GM23338 (cell line): ENCODE results near the gene UNK. TPM values are rescaled to one million over a fixed set of nuclear protein-coding genes. Genes with fewer than 3 reads are reported as not detected.

Source experiments
- ATAC-seq: fragments of 200-7000 bp; cut with Tn5 transposase; 3 replicates; pipeline ENCODE4 v1.9.1; 2020
- DNase-seq: peaks from one replicate; pipeline ENCODE4 v3.0.0-alpha.2; 2015; ENCODE audit warnings: low spot score
- H2AFZ ChIP-seq: fragments of 200-600 bp; sonication (generic); 2 replicates; pipeline ENCODE4 v1.8.0; 2016; ENCODE audit warnings: antibody characterized with exemption, mild to moderate bottlenecking, moderate library complexity
- H3F3A ChIP-seq: fragments of 200-600 bp; sonication (generic); replicated peaks from 2 replicates; pipeline ENCODE4 v1.8.0; 2017; ENCODE audit warnings: antibody characterized with exemption, mixed run types, low read depth
- H3K27ac ChIP-seq: fragments of 200-600 bp; sonication (generic); 2 replicates; pipeline ENCODE4 v1.6.1; 2016; ENCODE audit warnings: low read depth
- H3K27me3 ChIP-seq: fragments of 200-600 bp; sonication (generic); 2 replicates; pipeline ENCODE4 v1.8.0; 2016; ENCODE audit warnings: mild to moderate bottlenecking, mixed run types, moderate library complexity; ENCODE audit not compliant: insufficient read depth
- H3K36me3 ChIP-seq: fragments of 200-600 bp; sonication (generic); 2 replicates; pipeline ENCODE4 v1.8.0; 2016; ENCODE audit warnings: mild to moderate bottlenecking; ENCODE audit not compliant: insufficient read depth
- H3K4me1 ChIP-seq: fragments of 200-600 bp; sonication (generic); 2 replicates; pipeline ENCODE4 v1.8.0; 2016; ENCODE audit warnings: mild to moderate bottlenecking, moderate library complexity; ENCODE audit not compliant: insufficient read depth
- H3K4me2 ChIP-seq: fragments of 200-600 bp; sonication (generic); 2 replicates; pipeline ENCODE4 v1.7.1; 2017; ENCODE audit warnings: mixed run types
- H3K4me3 ChIP-seq: fragments of 200-600 bp; sonication (generic); 2 replicates; pipeline ENCODE4 v1.6.1; 2016; ENCODE audit warnings: mixed run types
- H3K79me2 ChIP-seq: fragments of 200-600 bp; sonication (generic); replicated peaks from 2 replicates; pipeline ENCODE4 v1.8.0; 2017; ENCODE audit warnings: mild to moderate bottlenecking; ENCODE audit not compliant: insufficient read depth
- H3K9me2 ChIP-seq: fragments of 200-600 bp; sonication (generic); 2 replicates; pipeline ENCODE4 v1.8.0; 2017; ENCODE audit not compliant: insufficient read depth
- H4K20me1 ChIP-seq: fragments of 200-600 bp; sonication (generic); replicated peaks from 2 replicates; pipeline ENCODE4 v1.8.0; 2017; ENCODE audit warnings: mild to moderate bottlenecking; ENCODE audit not compliant: insufficient read depth
- H3K27ac Mint-ChIP-seq: 2 replicates; pipeline ENCODE4 v1.8.0; 2020; ENCODE audit warnings: inconsistent platforms, mild to moderate bottlenecking, moderate library complexity, mixed read lengths
- H3K27me3 Mint-ChIP-seq: 3 replicates; pipeline ENCODE4 v1.8.0; 2022; ENCODE audit warnings: low read depth, mild to moderate bottlenecking, moderate library complexity, mixed read lengths, inconsistent platforms; ENCODE audit not compliant: insufficient read depth, poor library complexity
- H3K36me3 Mint-ChIP-seq: 3 replicates; pipeline ENCODE4 v1.8.0; 2021; ENCODE audit warnings: low read depth, mild to moderate bottlenecking, inconsistent platforms, moderate library complexity, mixed read lengths
- H3K4me1 Mint-ChIP-seq: 3 replicates; pipeline ENCODE4 v1.8.0; 2020; ENCODE audit warnings: mild to moderate bottlenecking, inconsistent platforms, mixed read lengths
- H3K4me3 Mint-ChIP-seq: 3 replicates; pipeline ENCODE4 v1.8.0; 2021; ENCODE audit warnings: moderate library complexity, mild to moderate bottlenecking, inconsistent platforms, mixed read lengths
- H3K9me3 Mint-ChIP-seq: 3 replicates; pipeline ENCODE4 v1.8.0; 2020; ENCODE audit warnings: moderate library complexity, mild to moderate bottlenecking, inconsistent platforms, mixed read lengths
- EZH2 ChIP-seq: fragments of 200-600 bp; sonication (generic); IDR thresholded peaks from one replicate; pipeline ENCODE4 v1.8.0; 2017; ENCODE audit warnings: antibody characterized with exemption, mild to moderate bottlenecking, low read depth; ENCODE audit not compliant: unreplicated experiment
- EZH2phosphoT487 ChIP-seq: fragments of 200-600 bp; sonication (generic); IDR thresholded peaks from one replicate; pipeline ENCODE4 v1.8.1; 2018; ENCODE audit warnings: antibody characterized with exemption; ENCODE audit not compliant: unreplicated experiment
- JUNB ChIP-seq: IDR thresholded peaks from one replicate; pipeline ENCODE4 v1.6.1; 2016; ENCODE audit warnings: antibody characterized with exemption; ENCODE audit not compliant: unreplicated experiment
- POLR2AphosphoS5 ChIP-seq: IDR thresholded peaks from 2 replicates; pipeline ENCODE4 v1.6.1; 2016; ENCODE audit warnings: antibody characterized with exemption, low read depth
- STAT1 ChIP-seq: IDR thresholded peaks from one replicate; pipeline ENCODE4 v1.6.1; 2016; ENCODE audit warnings: antibody characterized with exemption; ENCODE audit not compliant: unreplicated experiment
- ZNF114 ChIP-seq: fragments of 250-450 bp; sonication (Bioruptor Pico); IDR thresholded peaks from 2 replicates; pipeline ENCODE4 v1.5.0; 2020; ENCODE audit warnings: mild to moderate bottlenecking, moderate library complexity
- polyA plus RNA-seq: library from polyadenylated mRNA; unstranded; fragments of >200 nt; fragmentation: Nextera tagmentation; extraction: Ambion mirVana; gene quantifications from 2 replicates; pipeline ENCODE4 v1.2.1, GENCODE V29; 2016
- total RNA-seq: library from RNA; depleted of rRNA; stranded (reverse); fragments of >200 nt; shearing (Covaris generic); gene quantifications from 2 replicates; pipeline ENCODE4 v1.2.3, GENCODE V29; 2014
- TF ChIP-seq, protein P1 (sequence below): IDR thresholded peaks from one replicate; pipeline ENCODE4 v1.6.1; 2018; ENCODE audit warnings: antibody characterized with exemption; ENCODE audit not compliant: unreplicated experiment
- TF ChIP-seq, protein P2 (sequence below): IDR thresholded peaks from 2 replicates; pipeline ENCODE4 v1.6.1; 2016; ENCODE audit warnings: antibody characterized with exemption
- TF ChIP-seq, protein P3 (sequence below), 2 experiments: fragments of 200-600 bp in 1 of 2; sonication (generic) in 1 of 2; conservative IDR thresholded peaks; 2 replicates each; pipeline versions ENCODE4 v1.5.1 to v1.6.1; 2016 to 2017; ENCODE audit warnings: antibody characterized with exemption in 2 of 2, low read depth in 2 of 2, mild to moderate bottlenecking in 2 of 2, moderate library complexity in 1 of 2

UNK gene
- total and polyA plus RNA-seq, 2 experiments from 2014 or later, result 21.8 to 65.2 TPM

DNA sequence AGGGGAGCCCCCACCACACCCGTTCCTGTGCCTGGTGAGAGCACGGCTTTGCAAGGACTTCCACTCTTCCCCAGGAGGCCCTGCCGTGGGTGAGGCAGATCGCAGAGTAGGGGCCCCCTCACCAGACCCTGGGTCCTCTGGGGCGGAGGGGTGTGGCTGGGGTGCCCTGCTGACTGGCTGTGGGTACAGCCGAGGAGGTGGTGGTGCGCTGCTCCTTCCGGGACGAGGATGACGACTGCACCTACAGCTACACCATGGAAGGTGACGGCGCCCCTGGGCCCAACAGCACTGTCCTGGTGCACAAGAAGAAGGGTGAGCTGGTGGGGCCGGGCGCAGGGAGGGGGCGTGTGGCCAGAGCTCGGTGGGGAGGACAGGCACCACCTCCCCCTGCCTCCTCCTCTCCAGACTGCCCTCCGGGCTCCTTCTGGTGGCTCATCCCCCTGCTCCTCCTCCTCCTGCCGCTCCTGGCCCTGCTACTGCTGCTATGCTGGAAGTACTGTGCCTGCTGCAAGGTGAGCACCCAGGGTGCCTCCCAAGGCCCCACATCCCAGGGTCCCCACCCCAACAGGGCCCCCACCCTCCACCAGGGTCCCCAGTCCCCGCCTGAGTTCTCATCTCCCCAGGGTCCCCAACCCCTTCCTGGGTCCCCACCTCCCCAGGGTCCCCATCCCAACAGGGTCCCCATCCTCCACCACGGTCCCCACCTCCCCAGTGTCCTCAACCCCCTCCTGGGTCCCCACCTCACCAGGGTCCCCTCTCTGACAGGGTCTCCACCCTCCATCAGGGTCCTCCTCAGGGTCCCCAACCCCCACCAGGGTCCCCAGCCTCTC is 47.3 kb upstream of the UNK start:
- Mint-ChIP-seq H3K9me3 (no peaks in the 10 kb centered on the region), H3K27ac (no peak overlapping the region), H3K36me3 (no peaks in the 10 kb centered on the region; the same call in 2 of the 3 replicates), H3K27me3 (peaks cover 4% of the 10 kb centered on the region), H3K4me3 (no peak overlapping the region), H3K4me1 (0 out of 3 replicates have a peak, but pooled peaks cover 6% of the 10 kb centered on the region)
- Histone ChIP-seq H3K9me2 (no peaks in the 10 kb centered on the region), H3K4me2 (no peak overlapping the region), H3K27me3 (no peaks in the 10 kb centered on the region), H3K27ac (no peak overlapping the region), H3F3A (no peaks in the 10 kb centered on the region), H3K36me3 (no peaks in the 10 kb centered on the region), H3K4me1 (no peaks in the 10 kb centered on the region), H3K4me3 (no peak overlapping the region), H3K79me2 (no peaks in the 10 kb centered on the region), H2AFZ (no peak overlapping the region), H4K20me1 (no peaks in the 10 kb centered on the region)
- TF ChIP-seq JUNB (no peak), ZNF114 (CRISPR knock-in tag) (no peak)
- TF ChIP-seq, protein P1, sequence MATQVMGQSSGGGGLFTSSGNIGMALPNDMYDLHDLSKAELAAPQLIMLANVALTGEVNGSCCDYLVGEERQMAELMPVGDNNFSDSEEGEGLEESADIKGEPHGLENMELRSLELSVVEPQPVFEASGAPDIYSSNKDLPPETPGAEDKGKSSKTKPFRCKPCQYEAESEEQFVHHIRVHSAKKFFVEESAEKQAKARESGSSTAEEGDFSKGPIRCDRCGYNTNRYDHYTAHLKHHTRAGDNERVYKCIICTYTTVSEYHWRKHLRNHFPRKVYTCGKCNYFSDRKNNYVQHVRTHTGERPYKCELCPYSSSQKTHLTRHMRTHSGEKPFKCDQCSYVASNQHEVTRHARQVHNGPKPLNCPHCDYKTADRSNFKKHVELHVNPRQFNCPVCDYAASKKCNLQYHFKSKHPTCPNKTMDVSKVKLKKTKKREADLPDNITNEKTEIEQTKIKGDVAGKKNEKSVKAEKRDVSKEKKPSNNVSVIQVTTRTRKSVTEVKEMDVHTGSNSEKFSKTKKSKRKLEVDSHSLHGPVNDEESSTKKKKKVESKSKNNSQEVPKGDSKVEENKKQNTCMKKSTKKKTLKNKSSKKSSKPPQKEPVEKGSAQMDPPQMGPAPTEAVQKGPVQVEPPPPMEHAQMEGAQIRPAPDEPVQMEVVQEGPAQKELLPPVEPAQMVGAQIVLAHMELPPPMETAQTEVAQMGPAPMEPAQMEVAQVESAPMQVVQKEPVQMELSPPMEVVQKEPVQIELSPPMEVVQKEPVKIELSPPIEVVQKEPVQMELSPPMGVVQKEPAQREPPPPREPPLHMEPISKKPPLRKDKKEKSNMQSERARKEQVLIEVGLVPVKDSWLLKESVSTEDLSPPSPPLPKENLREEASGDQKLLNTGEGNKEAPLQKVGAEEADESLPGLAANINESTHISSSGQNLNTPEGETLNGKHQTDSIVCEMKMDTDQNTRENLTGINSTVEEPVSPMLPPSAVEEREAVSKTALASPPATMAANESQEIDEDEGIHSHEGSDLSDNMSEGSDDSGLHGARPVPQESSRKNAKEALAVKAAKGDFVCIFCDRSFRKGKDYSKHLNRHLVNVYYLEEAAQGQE, result no peak
- no peak for ATAC-seq
- no peak for DNase-seq

DNA sequence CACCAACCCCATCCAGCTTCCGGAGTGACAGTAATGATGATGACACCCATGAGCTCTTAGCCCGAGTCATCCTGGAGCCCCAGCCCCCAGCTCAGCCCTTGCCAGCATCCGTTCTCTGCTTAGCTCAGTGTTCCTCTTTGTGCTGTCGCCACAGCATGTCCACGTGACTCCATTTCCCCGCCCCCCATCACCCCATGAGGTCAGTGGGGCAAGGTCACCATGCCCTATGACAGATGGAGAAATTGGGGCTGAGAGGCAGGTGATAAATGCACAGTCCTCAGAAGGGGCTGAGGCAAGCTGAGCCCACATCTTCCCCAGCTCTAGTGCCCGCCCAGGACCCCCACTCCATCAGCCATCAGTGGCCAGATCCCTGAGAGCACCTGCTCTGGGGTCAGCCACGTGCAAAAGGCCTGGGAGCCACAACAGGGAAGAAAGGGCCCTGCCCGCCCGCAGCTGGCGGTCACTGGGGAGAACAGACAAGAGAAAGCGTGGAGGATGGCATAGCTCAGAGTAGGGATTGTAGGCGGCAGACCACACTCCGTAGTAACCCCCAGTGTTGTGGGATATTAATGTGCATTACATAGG is 46.3 kb upstream of the UNK start:
- Histone ChIP-seq H3K27ac (no peak overlapping the region), H3K36me3 (no peaks in the 10 kb centered on the region)
- TF ChIP-seq, protein P2, sequence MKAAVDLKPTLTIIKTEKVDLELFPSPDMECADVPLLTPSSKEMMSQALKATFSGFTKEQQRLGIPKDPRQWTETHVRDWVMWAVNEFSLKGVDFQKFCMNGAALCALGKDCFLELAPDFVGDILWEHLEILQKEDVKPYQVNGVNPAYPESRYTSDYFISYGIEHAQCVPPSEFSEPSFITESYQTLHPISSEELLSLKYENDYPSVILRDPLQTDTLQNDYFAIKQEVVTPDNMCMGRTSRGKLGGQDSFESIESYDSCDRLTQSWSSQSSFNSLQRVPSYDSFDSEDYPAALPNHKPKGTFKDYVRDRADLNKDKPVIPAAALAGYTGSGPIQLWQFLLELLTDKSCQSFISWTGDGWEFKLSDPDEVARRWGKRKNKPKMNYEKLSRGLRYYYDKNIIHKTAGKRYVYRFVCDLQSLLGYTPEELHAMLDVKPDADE, result no peak
- TF ChIP-seq STAT1 (no peak), JUNB (no peak), EZH2 (no peak), EZH2phosphoT487 (no peak), POLR2AphosphoS5 (no peak)
- TF ChIP-seq, protein P3, sequence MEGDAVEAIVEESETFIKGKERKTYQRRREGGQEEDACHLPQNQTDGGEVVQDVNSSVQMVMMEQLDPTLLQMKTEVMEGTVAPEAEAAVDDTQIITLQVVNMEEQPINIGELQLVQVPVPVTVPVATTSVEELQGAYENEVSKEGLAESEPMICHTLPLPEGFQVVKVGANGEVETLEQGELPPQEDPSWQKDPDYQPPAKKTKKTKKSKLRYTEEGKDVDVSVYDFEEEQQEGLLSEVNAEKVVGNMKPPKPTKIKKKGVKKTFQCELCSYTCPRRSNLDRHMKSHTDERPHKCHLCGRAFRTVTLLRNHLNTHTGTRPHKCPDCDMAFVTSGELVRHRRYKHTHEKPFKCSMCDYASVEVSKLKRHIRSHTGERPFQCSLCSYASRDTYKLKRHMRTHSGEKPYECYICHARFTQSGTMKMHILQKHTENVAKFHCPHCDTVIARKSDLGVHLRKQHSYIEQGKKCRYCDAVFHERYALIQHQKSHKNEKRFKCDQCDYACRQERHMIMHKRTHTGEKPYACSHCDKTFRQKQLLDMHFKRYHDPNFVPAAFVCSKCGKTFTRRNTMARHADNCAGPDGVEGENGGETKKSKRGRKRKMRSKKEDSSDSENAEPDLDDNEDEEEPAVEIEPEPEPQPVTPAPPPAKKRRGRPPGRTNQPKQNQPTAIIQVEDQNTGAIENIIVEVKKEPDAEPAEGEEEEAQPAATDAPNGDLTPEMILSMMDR (conservative IDR thresholded peaks at IDR 0.05; ENCODE audit: low read depth in 2 of 2), result no peak

More for the DNA sequence above, 46.3 kb upstream of the UNK start:
- DNase-seq, result no peak
- ATAC-seq, result no peak
- H3K79me2 ChIP-seq, result no peaks in the 10 kb centered on the region
- H3K4me2 ChIP-seq, result no peak overlapping the region
- no peak overlapping the region for H2AFZ ChIP-seq
- Mint-ChIP-seq H3K4me3 (no peak overlapping the region), H3K27ac (peak overlapping the region; percentile 91), H3K4me1 (0 out of 3 replicates have a peak, but pooled peaks cover 6% of the 10 kb centered on the region), H3K36me3 (no peaks in the 10 kb centered on the region; the same call in 2 of the 3 replicates), H3K27me3 (peaks cover 6% of the 10 kb centered on the region), H3K9me3 (no peaks in the 10 kb centered on the region)
- no peak overlapping the region for H3K4me3 ChIP-seq
- H3F3A ChIP-seq, result no peaks in the 10 kb centered on the region
- no peaks in the 10 kb centered on the region for H3K4me1 ChIP-seq
- no peaks in the 10 kb centered on the region for H3K9me2 ChIP-seq
- no peaks in the 10 kb centered on the region for H3K27me3 ChIP-seq
- H4K20me1 ChIP-seq, result no peaks in the 10 kb centered on the region
